ENCODE data around the gene MFSD1.
A peak's percentile ranks its signal among the peaks of the same experiment; 100 is the strongest.

The MFSD1 gene

GRCh38 chr3:158792709-158793108 lies 9.1 kb upstream of the MFSD1 start:
- TF ChIP-seq CTCF (IDR thresholded peaks at IDR 0.05; ENCODE audit: control insufficient read depth, extremely low read depth, insufficient read depth): no peak
- no peak for DNase-seq (ENCODE audit: low read depth)
- H3K4me3 ChIP-seq (ENCODE audit: low read depth, low read length): no peak overlapping the region

- no peak overlapping the region for H3K4me3 ChIP-seq (ENCODE audit: low read depth, low read length)
- DNase-seq (ENCODE audit: low read depth): no peak
- TF ChIP-seq CTCF (IDR thresholded peaks at IDR 0.05; ENCODE audit: control insufficient read depth, extremely low read depth, insufficient read depth): no peak
These were observed 7.6 kb upstream of the MFSD1 start for GRCh38 chr3:158794206-158794605.

GRCh38 chr3:158794936-158795518 lies 6.8 kb upstream of the MFSD1 start:
- peak; percentile 69 for TF ChIP-seq CTCF (IDR thresholded peaks at IDR 0.05; ENCODE audit: control insufficient read depth, extremely low read depth, insufficient read depth)
- no peak for DNase-seq (ENCODE audit: low read depth)
- H3K4me3 ChIP-seq (ENCODE audit: low read depth, low read length): no peak overlapping the region

GRCh38 chr3:158801201-158801600 lies 653 bp upstream of the MFSD1 start:
- DNase-seq (ENCODE audit: low read depth): no peak
- TF ChIP-seq CTCF (IDR thresholded peaks at IDR 0.05; ENCODE audit: control insufficient read depth, extremely low read depth, insufficient read depth): no peak

GRCh38 chr3:158802409-158803268 lies 785 bp downstream of the MFSD1 start:
- H3K4me3 ChIP-seq (ENCODE audit: low read depth, low read length): peak overlapping the region; percentile 92
- no peak for TF ChIP-seq CTCF (IDR thresholded peaks at IDR 0.05; ENCODE audit: control insufficient read depth, extremely low read depth, insufficient read depth)
- no peak for DNase-seq (ENCODE audit: low read depth)

More at GRCh38 chr3:158801201-158801600, 653 bp upstream of the MFSD1 start:
- peak overlapping the region; percentile 92 for H3K4me3 ChIP-seq (ENCODE audit: low read depth, low read length)

GRCh38 chr3:158804441-158804840 lies 2.6 kb downstream of the MFSD1 start:
- H3K4me3 ChIP-seq (ENCODE audit: low read depth, low read length): no peak overlapping the region
- no peak for TF ChIP-seq CTCF (IDR thresholded peaks at IDR 0.05; ENCODE audit: control insufficient read depth, extremely low read depth, insufficient read depth)
- DNase-seq (ENCODE audit: low read depth): no peak
